Neuronal stem cell (in vitro differentiated cells): Measurements from ENCODE around the gene MICAL2.

Experiments used
- DNase-seq: peaks from one replicate; pipeline ENCODE4 v3.0.0-alpha.2; 2013; ENCODE audit warnings: low spot score
- H2AFZ ChIP-seq: one replicate; pipeline ENCODE4 v1.6.1; 2013; ENCODE audit warnings: mild to moderate bottlenecking, low read length, inconsistent platforms
- H2AK5ac ChIP-seq: 2 replicates; pipeline ENCODE4 v1.6.1; 2013; ENCODE audit warnings: low read depth, mild to moderate bottlenecking, inconsistent platforms, low read length, moderate library complexity, mixed read lengths
- H2BK120ac ChIP-seq: 2 replicates; pipeline ENCODE4 v1.6.1; 2013; ENCODE audit warnings: low read depth, mild to moderate bottlenecking, inconsistent platforms, low read length, moderate library complexity, mixed read lengths
- H2BK12ac ChIP-seq: one replicate; pipeline ENCODE4 v1.6.1; 2013; ENCODE audit warnings: low read length, inconsistent platforms
- H2BK15ac ChIP-seq: 2 replicates; pipeline ENCODE4 v1.6.1; 2013; ENCODE audit warnings: mild to moderate bottlenecking, low read length, inconsistent platforms, mixed read lengths
- H2BK5ac ChIP-seq: one replicate; pipeline ENCODE4 v1.6.1; 2013; ENCODE audit warnings: inconsistent platforms, mild to moderate bottlenecking, low read length, moderate library complexity
- H3K14ac ChIP-seq: one replicate; pipeline ENCODE4 v1.6.1; 2013; ENCODE audit warnings: low read length, inconsistent platforms
- H3K18ac ChIP-seq: 2 replicates; pipeline ENCODE4 v1.6.1; 2013; ENCODE audit warnings: low read length, inconsistent platforms
- H3K23ac ChIP-seq: 2 replicates; pipeline ENCODE4 v1.6.1; 2013; ENCODE audit warnings: low read depth, mild to moderate bottlenecking, mixed read lengths, low read length, inconsistent platforms; ENCODE audit not compliant: poor library complexity
- H3K27ac ChIP-seq: replicated peaks from 3 replicates; pipeline ENCODE4 v1.5.1; 2013; ENCODE audit warnings: low read length, inconsistent platforms
- H3K27me3 ChIP-seq, 3 experiments: 2 replicates each; pipeline ENCODE4 v1.6.1; 2013; ENCODE audit warnings: low read length in 3 of 3, mild to moderate bottlenecking in 2 of 3, inconsistent platforms in 1 of 3, low read depth in 1 of 3, mixed read lengths in 1 of 3, moderate library complexity in 1 of 3; ENCODE audit not compliant: control insufficient read depth in 3 of 3, insufficient read depth in 3 of 3
- H3K36me3 ChIP-seq, 2 donors: replicated peaks in 1 of 2; 2 replicates each; pipeline ENCODE4 v1.6.1; 2013; ENCODE audit warnings: low read length in 2 of 2; ENCODE audit not compliant: control insufficient read depth in 2 of 2, insufficient read depth in 2 of 2
- H3K4ac ChIP-seq: 2 replicates; pipeline ENCODE4 v1.6.1; 2013; ENCODE audit warnings: inconsistent platforms, mild to moderate bottlenecking, low read length, moderate library complexity
- H3K4me1 ChIP-seq, 2 donors: 1 replicate in 1 of 2; 2 replicates in 1 of 2; pipeline ENCODE4 v1.6.1; 2013; ENCODE audit warnings: low read length in 2 of 2, low read depth in 1 of 2; ENCODE audit not compliant: control insufficient read depth in 2 of 2, insufficient read depth in 1 of 2
- H3K4me2 ChIP-seq: one replicate; pipeline ENCODE4 v1.6.1; 2013; ENCODE audit warnings: mild to moderate bottlenecking, low read length, inconsistent platforms; ENCODE audit not compliant: insufficient read depth, poor library complexity, severe bottlenecking
- H3K4me3 ChIP-seq, 2 donors: 2 replicates each; pipeline ENCODE4 v1.5.1; 2013; ENCODE audit warnings: low read length in 2 of 2, mild to moderate bottlenecking in 2 of 2, inconsistent platforms in 1 of 2, moderate library complexity in 1 of 2
- H3K79me1 ChIP-seq: one replicate; pipeline ENCODE4 v1.6.1; 2013; ENCODE audit warnings: low read depth, mild to moderate bottlenecking, inconsistent platforms, low read length, moderate library complexity
- H3K9ac ChIP-seq: one replicate; pipeline ENCODE4 v1.6.1; 2013; ENCODE audit warnings: mild to moderate bottlenecking, low read depth, low read length, inconsistent platforms; ENCODE audit not compliant: poor library complexity
- H3K9me3 ChIP-seq, 2 donors: replicated peaks in 1 of 2; 2 replicates each; pipeline versions ENCODE3 to v1.6.1; 2013; ENCODE audit warnings: low read length in 2 of 2, mild to moderate bottlenecking in 2 of 2, inconsistent platforms in 1 of 2, low read depth in 1 of 2, mixed read lengths in 1 of 2, moderate library complexity in 1 of 2; ENCODE audit not compliant: control insufficient read depth in 2 of 2, insufficient read depth in 1 of 2
- H4K8ac ChIP-seq: one replicate; pipeline ENCODE4 v1.6.1; 2013; ENCODE audit warnings: low read depth, mild to moderate bottlenecking, inconsistent platforms, low read length, moderate library complexity
- H4K91ac ChIP-seq: one replicate; pipeline ENCODE4 v1.6.1; 2013; ENCODE audit warnings: low read length, low read depth, mild to moderate bottlenecking, inconsistent platforms; ENCODE audit not compliant: poor library complexity
- WGBS, 2 donors: extraction: QIAGEN DNeasy Blood & Tissue Kit; methylation state at CpG; one replicate each; pipeline ENCODE4 v1.1.7; 2013; ENCODE audit warnings: missing lambda C conversion rate in 2 of 2, mixed read lengths in 1 of 2; ENCODE audit not compliant: insufficient read length in 2 of 2, insufficient replicate concordance in 1 of 2; ENCODE audit errors: extremely low coverage in 2 of 2; 5-methylcytosine and 5-hydroxymethylcytosine counted together

The MICAL2 gene

DNA sequence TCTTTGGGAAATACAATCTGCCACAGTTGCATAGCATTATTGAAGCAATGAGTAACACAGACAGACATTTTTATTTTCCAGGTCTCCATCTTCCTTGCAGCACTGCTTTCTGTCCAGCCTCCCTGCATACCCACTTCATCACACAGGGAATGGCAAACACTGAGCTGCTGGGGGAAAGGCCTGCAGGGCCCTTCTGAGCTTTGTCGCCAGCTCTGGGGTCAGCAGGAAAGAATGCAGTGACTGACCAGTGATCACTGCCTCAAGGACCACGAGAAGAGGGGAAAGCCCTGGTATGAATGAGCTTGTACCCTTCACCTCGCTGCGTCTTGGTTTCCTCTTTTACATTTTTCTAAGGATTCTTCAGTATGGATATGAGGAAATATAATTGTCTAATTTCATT is 21.3 kb upstream of the MICAL2 start:
- Histone ChIP-seq H3K23ac (no peak overlapping the region), H3K18ac (no peak overlapping the region), H3K9me3 (no peaks in the 10 kb centered on the region), H3K4me2 (no peak overlapping the region), H2AK5ac (no peak overlapping the region), H3K4me3 (no peak overlapping the region), H3K36me3 (no peaks in the 10 kb centered on the region), H2BK5ac (no peak overlapping the region), H4K91ac (no peak overlapping the region), H2AFZ (peak overlapping the region; percentile 30), H2BK120ac (no peak overlapping the region), H3K4ac (no peak overlapping the region), H3K9ac (no peak overlapping the region), H3K4me1 (peaks cover 2 to 17% of the 10 kb centered on the region in 2 donors), H4K8ac (no peak overlapping the region), H3K27ac (no peak overlapping the region), H3K14ac (no peak overlapping the region), H3K27me3 (peaks cover 0 to 8% (median 0%) of the 10 kb centered on the region in 3 experiments), H2BK15ac (no peak overlapping the region), H3K79me1 (no peaks in the 10 kb centered on the region), H2BK12ac (no peak overlapping the region)
- no peak for DNase-seq
- WGBS, 2 donors, result no CpG with 5 or more reads among the region's 4 CpGs

DNA sequence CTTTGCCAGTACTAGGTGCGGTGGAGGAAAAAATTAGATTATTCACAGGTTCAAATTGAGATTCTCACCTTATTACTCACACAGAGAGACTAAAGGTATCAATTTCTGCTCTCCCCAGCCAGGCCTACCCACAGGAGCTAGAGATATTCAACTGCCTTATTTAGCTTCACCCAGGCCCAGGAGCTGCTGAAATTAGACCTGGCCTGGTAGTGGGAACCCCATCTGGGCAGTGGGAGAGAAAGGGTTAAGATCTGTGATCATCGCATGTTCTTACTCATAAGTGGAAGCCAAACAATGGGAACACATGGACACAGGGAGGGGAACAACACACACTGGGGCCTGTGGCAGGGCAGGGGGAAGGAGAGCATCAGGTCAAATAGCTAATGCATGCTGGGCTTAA is 20.9 kb upstream of the MICAL2 start:
- H3K4me2 ChIP-seq, result no peak overlapping the region
- no peak overlapping the region for H4K8ac ChIP-seq
- H2BK120ac ChIP-seq, result no peak overlapping the region
- no peak overlapping the region for H2AFZ ChIP-seq
- no CpG with 5 or more reads among the region's 2 CpGs for WGBS, 2 donors
- H2BK12ac ChIP-seq, result no peak overlapping the region
- no peak overlapping the region for H3K27ac ChIP-seq
- H2AK5ac ChIP-seq, result no peak overlapping the region
- H3K9ac ChIP-seq, result no peak overlapping the region
- no peak overlapping the region for H3K14ac ChIP-seq
- H3K4me1 ChIP-seq, result peaks cover 2 to 17% of the 10 kb centered on the region in 2 donors
- no peak overlapping the region for H2BK15ac ChIP-seq
- no peak overlapping the region for H4K91ac ChIP-seq
- H3K79me1 ChIP-seq, result no peaks in the 10 kb centered on the region
- no peaks in the 10 kb centered on the region for H3K9me3 ChIP-seq
- no peak overlapping the region for H3K4me3 ChIP-seq
- no peak overlapping the region for H3K23ac ChIP-seq
- H3K36me3 ChIP-seq, result no peaks in the 10 kb centered on the region
- H3K18ac ChIP-seq, result no peak overlapping the region
- DNase-seq, result no peak
- peaks cover 0 to 9% (median 0%) of the 10 kb centered on the region in 3 experiments for H3K27me3 ChIP-seq
- no peak overlapping the region for H2BK5ac ChIP-seq
- no peak overlapping the region for H3K4ac ChIP-seq

DNA sequence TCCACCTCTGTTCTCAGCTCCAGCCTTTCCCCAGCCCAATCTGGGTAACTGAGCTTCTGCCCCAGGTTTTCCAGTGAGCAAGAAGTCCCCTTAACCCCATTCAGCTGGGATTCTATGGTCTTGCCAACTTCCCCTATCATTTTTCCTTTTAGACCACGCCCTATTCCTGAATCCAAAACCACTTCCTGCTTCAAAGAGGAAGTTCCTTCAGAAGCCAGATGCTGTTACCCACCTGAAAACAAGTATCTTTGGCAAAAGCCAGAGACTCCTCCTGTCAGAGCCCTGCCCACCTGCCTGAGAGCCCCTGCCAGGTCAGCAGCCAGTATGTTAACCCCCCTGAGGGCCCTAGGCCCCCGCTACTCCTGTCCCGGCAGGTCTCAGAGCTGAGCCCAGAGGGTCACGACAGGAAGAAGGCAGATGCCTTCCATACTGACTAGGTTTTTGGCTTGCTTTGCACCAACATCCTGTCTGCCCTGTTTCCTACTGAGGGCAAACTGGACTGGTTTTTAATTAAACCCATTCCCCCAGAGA is 20.3 kb upstream of the MICAL2 start:
- H3K14ac ChIP-seq, result peak overlapping the region; percentile 9
- DNase-seq, result no peak
- WGBS, 2 donors, result no CpG with 5 or more reads among the region's 4 CpGs
- H3K79me1 ChIP-seq, result no peaks in the 10 kb centered on the region
- no peak overlapping the region for H3K4me3 ChIP-seq
- H2AFZ ChIP-seq, result peak overlapping the region; percentile 70
- H4K91ac ChIP-seq, result no peak overlapping the region
- no peaks in the 10 kb centered on the region for H3K9me3 ChIP-seq
- no peak overlapping the region for H3K27ac ChIP-seq
- no peaks in the 10 kb centered on the region for H3K36me3 ChIP-seq
- H2BK12ac ChIP-seq, result no peak overlapping the region
- no peak overlapping the region for H2AK5ac ChIP-seq
- H4K8ac ChIP-seq, result no peak overlapping the region
- no peak overlapping the region for H3K23ac ChIP-seq
- H3K18ac ChIP-seq, result peak overlapping the region; percentile 7
- no peak overlapping the region for H3K9ac ChIP-seq
- no peak overlapping the region for H2BK15ac ChIP-seq
- no peak overlapping the region for H2BK5ac ChIP-seq
- no peak overlapping the region for H3K4me2 ChIP-seq
- H3K27me3 ChIP-seq, result peaks cover 0 to 9% (median 0%) of the 10 kb centered on the region in 3 experiments
- peaks cover 2 to 17% of the 10 kb centered on the region in 2 donors for H3K4me1 ChIP-seq
- H3K4ac ChIP-seq, result no peak overlapping the region
- no peak overlapping the region for H2BK120ac ChIP-seq

GRCh38 chr11:12090761-12091258 is 19.6 kb upstream of the MICAL2 start:
- H3K4me1 ChIP-seq, result peaks cover 2 to 13% of the 10 kb centered on the region in 2 donors
- no peak overlapping the region for H2AK5ac ChIP-seq
- no peak overlapping the region for H3K27ac ChIP-seq
- H4K91ac ChIP-seq, result no peak overlapping the region
- H2BK120ac ChIP-seq, result no peak overlapping the region
- H3K4ac ChIP-seq, result no peak overlapping the region
- H3K4me2 ChIP-seq, result no peak overlapping the region
- H3K79me1 ChIP-seq, result no peaks in the 10 kb centered on the region
- H3K9ac ChIP-seq, result no peak overlapping the region
- no peak overlapping the region for H3K18ac ChIP-seq
- no peak overlapping the region for H4K8ac ChIP-seq
- no CpG with 5 or more reads among the region's 4 CpGs for WGBS, 2 donors
- H3K23ac ChIP-seq, result no peak overlapping the region
- DNase-seq, result no peak
- H3K36me3 ChIP-seq, result no peaks in the 10 kb centered on the region
- no peaks in the 10 kb centered on the region for H3K9me3 ChIP-seq
- H2BK15ac ChIP-seq, result no peak overlapping the region
- H3K14ac ChIP-seq, result no peak overlapping the region
- H2BK5ac ChIP-seq, result no peak overlapping the region
- H2AFZ ChIP-seq, result no peak overlapping the region
- no peak overlapping the region for H3K4me3 ChIP-seq
- no peak overlapping the region for H2BK12ac ChIP-seq
- H3K27me3 ChIP-seq, result peaks cover 0 to 9% (median 0%) of the 10 kb centered on the region in 3 experiments
